HEK293 (cell line): ENCODE measurements around the gene BMPR2.
"Not testable (repeated sequence)": the region's sequence is repeated elsewhere in the genome, so short reads cannot be mapped to it uniquely, and the experiment has no call there.

Experiments
- CTCF ChIA-PET: fragments of 350-600 bp; formaldehyde crosslinking; extraction: SDS; loops from one replicate; lab custom pipeline; 2021; ENCODE audit warnings: antibody characterized with exemption; lab: Yijun Ruan, JAX
- POLR2A ChIA-PET: fragments of 300-600 bp; formaldehyde crosslinking; extraction: SDS; loops from one replicate; lab custom pipeline; 2020; ENCODE audit warnings: antibody characterized with exemption, inconsistent platforms; lab: Yijun Ruan, JAX
- H3K27ac ChIP-seq: fragments of 200-500 bp; sonication (Bioruptor generic); 2 replicates; pipeline ENCODE4 v1.5.1; 2014; ENCODE audit warnings: low read depth, low read length, control low read depth, inconsistent platforms; ENCODE audit errors: extremely low read depth
- H3K36me3 ChIP-seq, 2 experiments: fragments of 200-500 bp in 1 of 2; sonication (Bioruptor generic) in 1 of 2; 1 replicate in 1 of 2; 2 replicates in 1 of 2; pipeline ENCODE4 v1.5.1; 2014 to 2017; ENCODE audit warnings: inconsistent platforms in 2 of 2, low read length in 2 of 2; ENCODE audit not compliant: control insufficient read depth in 2 of 2, insufficient read depth in 1 of 2
- H3K4me1 ChIP-seq: fragments of 200-500 bp; sonication (Bioruptor generic); 2 replicates; pipeline ENCODE4 v1.5.1; 2014; ENCODE audit warnings: mild to moderate bottlenecking, low read length, inconsistent platforms; ENCODE audit not compliant: control insufficient read depth, insufficient read depth
- H3K4me3 ChIP-seq: 2 replicates; pipeline ENCODE4 v1.5.1; 2011; ENCODE audit warnings: low read depth, mild to moderate bottlenecking, control low read depth, low read length, moderate library complexity
- H3K9me3 ChIP-seq: fragments of 200-500 bp; sonication (Bioruptor generic); 2 replicates; pipeline ENCODE4 v1.5.1; 2014; ENCODE audit warnings: low read depth, low read length, inconsistent platforms; ENCODE audit not compliant: control insufficient read depth, insufficient read depth
- EGR2 ChIP-seq: fragments of 450-650 bp; formaldehyde crosslinking; IDR thresholded peaks from 2 replicates; pipeline ENCODE4 v1.5.1; 2016; ENCODE audit warnings: low read depth, missing biosample characterization, missing genetic modification characterization
- ELK4 ChIP-seq: IDR thresholded peaks from 2 replicates; pipeline ENCODE4 v1.6.1; 2011; ENCODE audit warnings: mild to moderate bottlenecking, low read depth, low read length, borderline replicate concordance
- FEZF1 ChIP-seq: fragments of 450-650 bp; formaldehyde crosslinking; IDR thresholded peaks from 2 replicates; pipeline ENCODE4 v1.5.1; 2016; ENCODE audit warnings: missing biosample characterization, missing genetic modification characterization
- GLI2 ChIP-seq: fragments of 450-650 bp; formaldehyde crosslinking; IDR thresholded peaks from 2 replicates; pipeline ENCODE4; 2017; ENCODE audit warnings: missing biosample characterization, missing genetic modification characterization, low read depth, borderline replicate concordance
- IKZF3 ChIP-seq: fragments of 450-650 bp; IDR thresholded peaks from 2 replicates; pipeline ENCODE4 v1.5.0; 2018; ENCODE audit warnings: missing biosample characterization, mild to moderate bottlenecking, missing genetic modification characterization, moderate library complexity
- INSM2 ChIP-seq: fragments of 450-650 bp; formaldehyde crosslinking; IDR thresholded peaks from 2 replicates; pipeline ENCODE4 v1.5.1; 2016; ENCODE audit warnings: missing biosample characterization, missing genetic modification characterization
- KLF16 ChIP-seq: fragments of 450-650 bp; formaldehyde crosslinking; IDR thresholded peaks from 2 replicates; pipeline ENCODE4 v1.5.1; 2017; ENCODE audit warnings: missing biosample characterization, missing genetic modification characterization
- KLF8 ChIP-seq: fragments of 450-650 bp; formaldehyde crosslinking; IDR thresholded peaks from 2 replicates; pipeline ENCODE4 v1.5.1; 2016; ENCODE audit warnings: missing biosample characterization, missing genetic modification characterization
- ZBTB20 ChIP-seq: fragments of 450-650 bp; formaldehyde crosslinking; IDR thresholded peaks from 2 replicates; pipeline ENCODE4 v1.5.1; 2016; ENCODE audit warnings: missing biosample characterization, missing genetic modification characterization
- ZFP41 ChIP-seq: fragments of 450-650 bp; formaldehyde crosslinking; IDR thresholded peaks from 2 replicates; pipeline ENCODE4 v1.5.1; 2016; ENCODE audit warnings: missing biosample characterization, missing genetic modification characterization, borderline replicate concordance
- ZNF133 ChIP-seq: fragments of 450-650 bp; formaldehyde crosslinking; IDR thresholded peaks from 2 replicates; pipeline ENCODE4 v1.5.1; 2016; ENCODE audit warnings: missing biosample characterization, missing genetic modification characterization
- ZNF16 ChIP-seq: fragments of 450-650 bp; formaldehyde crosslinking; IDR thresholded peaks from 2 replicates; pipeline ENCODE4 v1.5.1; 2016; ENCODE audit warnings: low read depth, missing biosample characterization, missing genetic modification characterization
- ZNF202 ChIP-seq: fragments of 450-650 bp; formaldehyde crosslinking; IDR thresholded peaks from 2 replicates; pipeline ENCODE4 v1.5.1; 2016; ENCODE audit warnings: missing biosample characterization, missing genetic modification characterization, borderline replicate concordance
- ZNF23 ChIP-seq: fragments of 450-650 bp; formaldehyde crosslinking; IDR thresholded peaks from 2 replicates; pipeline ENCODE4 v1.5.1; 2016; ENCODE audit warnings: missing biosample characterization, missing genetic modification characterization, borderline replicate concordance
- ZNF239 ChIP-seq: fragments of 450-650 bp; formaldehyde crosslinking; IDR thresholded peaks from 2 replicates; pipeline ENCODE4 v1.5.1; 2016; ENCODE audit warnings: missing biosample characterization, missing genetic modification characterization
- ZNF48 ChIP-seq: fragments of 450-650 bp; formaldehyde crosslinking; IDR thresholded peaks from 2 replicates; pipeline ENCODE4 v1.5.1; 2016; ENCODE audit warnings: missing biosample characterization, missing genetic modification characterization
- ZNF514 ChIP-seq: fragments of 450-650 bp; formaldehyde crosslinking; IDR thresholded peaks from 2 replicates; pipeline ENCODE4 v1.5.1; 2016; ENCODE audit warnings: missing biosample characterization, missing genetic modification characterization
- ZNF585B ChIP-seq: fragments of 450-650 bp; formaldehyde crosslinking; IDR thresholded peaks from 2 replicates; pipeline ENCODE4 v1.5.1; 2016; ENCODE audit warnings: missing biosample characterization, missing genetic modification characterization
- ZNF701 ChIP-seq: fragments of 450-650 bp; formaldehyde crosslinking; IDR thresholded peaks from 2 replicates; pipeline ENCODE4 v1.5.1; 2016; ENCODE audit warnings: missing biosample characterization, missing genetic modification characterization
- ZNF785 ChIP-seq: fragments of 450-650 bp; formaldehyde crosslinking; IDR thresholded peaks from 2 replicates; pipeline ENCODE4 v1.5.1; 2016; ENCODE audit warnings: missing biosample characterization, missing genetic modification characterization
- ZSCAN16 ChIP-seq: fragments of 450-650 bp; formaldehyde crosslinking; IDR thresholded peaks from 2 replicates; pipeline ENCODE4 v1.5.1; 2016; ENCODE audit warnings: missing biosample characterization, missing genetic modification characterization
- TF ChIP-seq, protein P1 (sequence below): fragments of 450-650 bp; formaldehyde crosslinking; IDR thresholded peaks from 2 replicates; pipeline ENCODE4 v1.5.1; 2016; ENCODE audit warnings: missing biosample characterization, missing genetic modification characterization
- TF ChIP-seq, protein P2 (sequence below): fragments of 450-650 bp; formaldehyde crosslinking; IDR thresholded peaks from 2 replicates; pipeline ENCODE4 v1.5.1; 2016; ENCODE audit warnings: missing biosample characterization, missing genetic modification characterization, low read depth
- TF ChIP-seq, protein P3 (sequence below): fragments of 450-650 bp; formaldehyde crosslinking; IDR thresholded peaks from 2 replicates; pipeline ENCODE4 v1.5.1; 2017; ENCODE audit warnings: missing biosample characterization, missing genetic modification characterization

The BMPR2 gene

DNA sequence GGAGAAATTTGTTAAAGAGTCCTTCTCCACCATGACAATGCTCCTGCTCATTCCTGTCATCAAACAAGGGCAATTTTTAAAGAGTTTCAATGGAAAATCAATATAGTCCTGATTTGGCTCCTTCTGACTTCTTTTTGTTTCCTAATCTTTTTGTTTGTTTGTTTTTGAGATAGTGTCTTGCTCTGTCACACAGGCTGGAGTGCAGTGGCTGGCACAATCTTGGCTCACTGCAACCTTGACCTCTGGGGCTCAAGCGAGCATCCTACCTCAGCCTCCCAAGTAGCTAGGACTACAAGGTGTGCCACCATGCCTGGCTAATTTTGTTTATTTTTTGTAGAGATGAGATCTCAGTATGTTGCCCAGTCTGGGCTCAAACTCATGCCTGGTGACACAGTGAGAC is 58.3 kb downstream of the BMPR2 start:
- H3K4me3 ChIP-seq: no peak overlapping the region
- TF ChIP-seq FEZF1 (tag by site-specific recombination): peak; percentile 61; the same call in 1 of the 2 replicates
- no peak for TF ChIP-seq ZNF785 (tag by site-specific recombination)
- no peaks in the 10 kb centered on the region for H3K36me3 ChIP-seq
- H3K27ac ChIP-seq: no peak overlapping the region
- no peaks in the 10 kb centered on the region for H3K9me3 ChIP-seq
- CTCF ChIA-PET: interaction anchor here (0.7 to 1.0 kb wide), 2 partner anchors 14 to 728 kb away, joined by 3 read pairs; no protein-coding TSS in a partner anchor
- no peaks in the 10 kb centered on the region for H3K4me1 ChIP-seq
- POLR2A ChIA-PET: interaction anchor here (0.6 kb wide), 1 partner anchor 645 kb away, joined by 3 read pairs; no protein-coding TSS in a partner anchor

GRCh38 chr2:202436626-202437025 is 60.5 kb downstream of the BMPR2 start:
- ChIA-PET CTCF (no interaction called here), POLR2A (interaction anchor here (0.5 kb wide), 1 partner anchor 17 kb away, joined by 4 read pairs; no protein-coding TSS in a partner anchor)
- H3K4me1 ChIP-seq: no peaks in the 10 kb centered on the region
- no peak for TF ChIP-seq INSM2 (tag by site-specific recombination)
- no peak for TF ChIP-seq IKZF3 (tag by site-specific recombination)
- TF ChIP-seq, protein P1, sequence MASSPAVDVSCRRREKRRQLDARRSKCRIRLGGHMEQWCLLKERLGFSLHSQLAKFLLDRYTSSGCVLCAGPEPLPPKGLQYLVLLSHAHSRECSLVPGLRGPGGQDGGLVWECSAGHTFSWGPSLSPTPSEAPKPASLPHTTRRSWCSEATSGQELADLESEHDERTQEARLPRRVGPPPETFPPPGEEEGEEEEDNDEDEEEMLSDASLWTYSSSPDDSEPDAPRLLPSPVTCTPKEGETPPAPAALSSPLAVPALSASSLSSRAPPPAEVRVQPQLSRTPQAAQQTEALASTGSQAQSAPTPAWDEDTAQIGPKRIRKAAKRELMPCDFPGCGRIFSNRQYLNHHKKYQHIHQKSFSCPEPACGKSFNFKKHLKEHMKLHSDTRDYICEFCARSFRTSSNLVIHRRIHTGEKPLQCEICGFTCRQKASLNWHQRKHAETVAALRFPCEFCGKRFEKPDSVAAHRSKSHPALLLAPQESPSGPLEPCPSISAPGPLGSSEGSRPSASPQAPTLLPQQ (tag by site-specific recombination): no peak
- TF ChIP-seq ZNF585B (tag by site-specific recombination): no peak
- no peak for TF ChIP-seq EGR2
- TF ChIP-seq ZNF701 (tag by site-specific recombination): no peak
- no peak for TF ChIP-seq KLF8 (tag by site-specific recombination)
- no peak for TF ChIP-seq KLF16 (tag by site-specific recombination)
- TF ChIP-seq, protein P2, sequence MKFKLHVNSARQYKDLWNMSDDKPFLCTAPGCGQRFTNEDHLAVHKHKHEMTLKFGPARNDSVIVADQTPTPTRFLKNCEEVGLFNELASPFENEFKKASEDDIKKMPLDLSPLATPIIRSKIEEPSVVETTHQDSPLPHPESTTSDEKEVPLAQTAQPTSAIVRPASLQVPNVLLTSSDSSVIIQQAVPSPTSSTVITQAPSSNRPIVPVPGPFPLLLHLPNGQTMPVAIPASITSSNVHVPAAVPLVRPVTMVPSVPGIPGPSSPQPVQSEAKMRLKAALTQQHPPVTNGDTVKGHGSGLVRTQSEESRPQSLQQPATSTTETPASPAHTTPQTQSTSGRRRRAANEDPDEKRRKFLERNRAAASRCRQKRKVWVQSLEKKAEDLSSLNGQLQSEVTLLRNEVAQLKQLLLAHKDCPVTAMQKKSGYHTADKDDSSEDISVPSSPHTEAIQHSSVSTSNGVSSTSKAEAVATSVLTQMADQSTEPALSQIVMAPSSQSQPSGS (tag by site-specific recombination): no peak
- TF ChIP-seq ZSCAN16: no peak
- TF ChIP-seq ZNF514 (tag by site-specific recombination): no peak
- TF ChIP-seq ZNF133 (tag by site-specific recombination): no peak
- no peak for TF ChIP-seq ZNF23
- H3K4me3 ChIP-seq: no peak overlapping the region
- no peaks in the 10 kb centered on the region for H3K36me3 ChIP-seq
- H3K27ac ChIP-seq: no peak overlapping the region
- no peaks in the 10 kb centered on the region for H3K9me3 ChIP-seq

GRCh38 chr2:202440117-202440516 is 64.0 kb downstream of the BMPR2 start:
- CTCF ChIA-PET, H3K4me3 ChIP-seq, H3K27ac ChIP-seq, H3K36me3 ChIP-seq, H3K4me1 ChIP-seq, H3K9me3 ChIP-seq, POLR2A ChIA-PET: not testable (repeated sequence)

GRCh38 chr2:202442882-202443281 is 66.8 kb downstream of the BMPR2 start:
- Histone ChIP-seq H3K4me1 (no peaks in the 10 kb centered on the region), H3K36me3 (no peaks in the 10 kb centered on the region; a peak in 1 of 3 replicates), H3K27ac (no peak overlapping the region), H3K9me3 (no peaks in the 10 kb centered on the region), H3K4me3 (no peak overlapping the region)
- ChIA-PET CTCF (no interaction called here), POLR2A (no interaction called here)
- TF ChIP-seq, protein P3, sequence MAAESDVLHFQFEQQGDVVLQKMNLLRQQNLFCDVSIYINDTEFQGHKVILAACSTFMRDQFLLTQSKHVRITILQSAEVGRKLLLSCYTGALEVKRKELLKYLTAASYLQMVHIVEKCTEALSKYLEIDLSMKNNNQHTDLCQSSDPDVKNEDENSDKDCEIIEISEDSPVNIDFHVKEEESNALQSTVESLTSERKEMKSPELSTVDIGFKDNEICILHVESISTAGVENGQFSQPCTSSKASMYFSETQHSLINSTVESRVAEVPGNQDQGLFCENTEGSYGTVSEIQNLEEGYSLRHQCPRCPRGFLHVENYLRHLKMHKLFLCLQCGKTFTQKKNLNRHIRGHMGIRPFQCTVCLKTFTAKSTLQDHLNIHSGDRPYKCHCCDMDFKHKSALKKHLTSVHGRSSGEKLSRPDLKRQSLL: no peak
- TF ChIP-seq GLI2 (tag by site-specific recombination) (no peak), ZNF202 (tag by site-specific recombination) (no peak), ZNF48 (tag by site-specific recombination) (no peak), ELK4 (no peak), ZFP41 (tag by site-specific recombination) (no peak), ZNF16 (no peak), ZNF239 (tag by site-specific recombination) (no peak), ZBTB20 (no peak)
